Natural killer cell (primary cell): ENCODE measurements around the gene MRPL20. TPM values are rescaled to one million over a fixed set of nuclear protein-coding genes. Genes with fewer than 3 reads are reported as not detected.

Experiments
- ATAC-seq, 3 donors: fragments of 150-1000 bp in 2 of 3; fragments of 200-7000 bp in 1 of 3; cut with Tn5 transposase; 1 replicate in 1 of 3; 2 replicates in 2 of 3; pipeline ENCODE4 v1.10.0; 2021; ENCODE audit warnings: mild to moderate bottlenecking in 2 of 3, moderate library complexity in 2 of 3
- DNase-seq, 2 donors: peaks; one replicate each; pipeline versions ENCODE4 v3.0.0 to v3.0.0-alpha.2; 2013 to 2021; ENCODE audit warnings: mixed read lengths in 1 of 2
- H3K27ac ChIP-seq: one replicate; pipeline ENCODE4 v1.5.1; 2013; ENCODE audit warnings: mild to moderate bottlenecking, low read length
- H3K27me3 ChIP-seq: one replicate; pipeline ENCODE4 v1.6.1; 2013; ENCODE audit warnings: low read length; ENCODE audit not compliant: control insufficient read depth, insufficient read depth
- H3K36me3 ChIP-seq: one replicate; pipeline ENCODE4 v1.6.1; 2013; ENCODE audit warnings: low read length; ENCODE audit not compliant: control insufficient read depth, insufficient read depth
- H3K4me1 ChIP-seq: one replicate; pipeline ENCODE4 v1.6.1; 2013; ENCODE audit warnings: low read length; ENCODE audit not compliant: control insufficient read depth, insufficient read depth
- H3K4me3 ChIP-seq: one replicate; pipeline ENCODE4 v1.5.1; 2013; ENCODE audit warnings: low read length
- H3K9me3 ChIP-seq: one replicate; pipeline ENCODE4 v1.6.1; 2013; ENCODE audit warnings: low read length; ENCODE audit not compliant: control insufficient read depth, insufficient read depth
- H3K27ac Mint-ChIP-seq, 2 donors: one replicate each; pipeline ENCODE4 v1.8.0; 2022; ENCODE audit warnings: mild to moderate bottlenecking in 2 of 2, mixed read lengths in 2 of 2, moderate library complexity in 1 of 2
- H3K27me3 Mint-ChIP-seq, 2 donors: one replicate each; pipeline ENCODE4 v1.8.0; 2022; ENCODE audit warnings: low read depth in 2 of 2, mixed read lengths in 2 of 2
- H3K36me3 Mint-ChIP-seq: one replicate; pipeline ENCODE4 v1.8.0; 2022; ENCODE audit warnings: mixed read lengths
- H3K4me1 Mint-ChIP-seq, 2 donors: one replicate each; pipeline ENCODE4 v1.8.0; 2022; ENCODE audit warnings: mixed read lengths in 2 of 2
- H3K4me3 Mint-ChIP-seq: one replicate; pipeline ENCODE4 v1.8.0; 2022; ENCODE audit warnings: mild to moderate bottlenecking, moderate library complexity, mixed read lengths
- H3K9me3 Mint-ChIP-seq, 2 donors: one replicate each; pipeline ENCODE4 v1.8.0; 2022; ENCODE audit warnings: mixed read lengths in 2 of 2
- WGBS: methylation state at CpG from one replicate; pipeline ENCODE4 v1.1.7; 2013; ENCODE audit warnings: missing lambda C conversion rate; ENCODE audit not compliant: insufficient coverage; 5-methylcytosine and 5-hydroxymethylcytosine counted together
- intact Hi-C: fragments of 100-400 bp; cut with micrococcal nuclease; formaldehyde crosslinking; loops from one replicate; pipeline ENCODE4 v1.14.2; 2022
- total RNA-seq, 4 donors: library from RNA; stranded (reverse); fragments of 120-200 nt in 1 of 4; gene quantifications; one replicate each; pipeline versions ENCODE4 v1.2.3 to v1.2.4, GENCODE V29; 2013 to 2022
- TF ChIP-seq, protein P1 (sequence below): fragments of 200-600 bp; IDR thresholded peaks from one replicate; pipeline ENCODE4 v1.8.0; 2022; ENCODE audit warnings: antibody characterized with exemption

MRPL20 gene
- total RNA-seq, 3 donors from 2014 or later (not counting 1 experiment from before 2014, with no cell fraction given), result 90.9 to 111 (median 92.7) TPM

DNA sequence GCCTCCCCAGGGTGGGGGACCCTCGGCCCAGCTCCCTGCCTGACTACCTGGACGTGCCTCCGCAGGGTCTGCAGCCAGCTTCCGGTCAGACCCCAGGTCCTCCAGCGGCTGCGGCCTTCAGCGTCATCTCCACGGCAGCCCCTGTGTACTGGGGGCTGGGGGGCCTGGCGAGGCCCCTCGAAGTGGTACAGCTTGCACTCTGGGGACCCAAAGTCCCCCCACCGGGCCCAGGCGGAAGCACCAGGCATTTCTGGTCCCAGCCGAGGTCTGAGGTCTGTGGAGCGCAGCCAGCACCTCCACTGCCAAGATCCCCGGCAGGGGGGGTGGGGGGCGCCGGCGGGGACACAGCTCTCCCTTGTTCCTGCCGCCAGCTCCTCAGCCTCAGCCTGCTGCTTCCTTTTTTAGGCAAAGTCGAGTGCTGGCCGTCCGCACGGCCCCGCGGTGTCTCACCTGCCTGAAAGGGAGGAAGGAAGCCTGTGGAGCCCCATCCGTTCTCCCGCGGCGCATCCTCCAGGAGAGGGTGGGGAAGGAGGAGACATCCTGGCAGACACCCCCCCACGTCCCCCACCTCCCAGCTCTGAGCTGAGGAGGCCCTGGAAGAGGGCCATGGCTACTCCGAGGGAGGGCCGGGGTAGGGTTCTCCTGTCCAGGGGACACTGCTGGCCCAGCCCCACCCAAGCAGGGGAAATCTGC lies 27.2 kb upstream of the MRPL20 start:
- no peak for ATAC-seq
- no peak overlapping the region for H3K27ac Mint-ChIP-seq
- H3K9me3 Mint-ChIP-seq, result no peaks in the 10 kb centered on the region
- peaks cover 0 to 14% of the 10 kb centered on the region in 2 donors for H3K27me3 Mint-ChIP-seq
- Histone ChIP-seq H3K27me3 (peaks cover 38% of the 10 kb centered on the region), H3K27ac (no peak overlapping the region), H3K4me1 (peaks cover 21% of the 10 kb centered on the region), H3K36me3 (no peaks in the 10 kb centered on the region), H3K4me3 (no peak overlapping the region), H3K9me3 (no peaks in the 10 kb centered on the region)
- H3K4me1 Mint-ChIP-seq, result peaks cover 0 to 4% of the 10 kb centered on the region in 2 donors
- H3K4me3 Mint-ChIP-seq, result no peak overlapping the region
- H3K36me3 Mint-ChIP-seq, result no peaks in the 10 kb centered on the region
- WGBS, result 7% methylated on average over 31 of the region's 32 CpGs
- intact Hi-C loops, result no loop called here
- no peak for DNase-seq
- TF ChIP-seq, protein P1, sequence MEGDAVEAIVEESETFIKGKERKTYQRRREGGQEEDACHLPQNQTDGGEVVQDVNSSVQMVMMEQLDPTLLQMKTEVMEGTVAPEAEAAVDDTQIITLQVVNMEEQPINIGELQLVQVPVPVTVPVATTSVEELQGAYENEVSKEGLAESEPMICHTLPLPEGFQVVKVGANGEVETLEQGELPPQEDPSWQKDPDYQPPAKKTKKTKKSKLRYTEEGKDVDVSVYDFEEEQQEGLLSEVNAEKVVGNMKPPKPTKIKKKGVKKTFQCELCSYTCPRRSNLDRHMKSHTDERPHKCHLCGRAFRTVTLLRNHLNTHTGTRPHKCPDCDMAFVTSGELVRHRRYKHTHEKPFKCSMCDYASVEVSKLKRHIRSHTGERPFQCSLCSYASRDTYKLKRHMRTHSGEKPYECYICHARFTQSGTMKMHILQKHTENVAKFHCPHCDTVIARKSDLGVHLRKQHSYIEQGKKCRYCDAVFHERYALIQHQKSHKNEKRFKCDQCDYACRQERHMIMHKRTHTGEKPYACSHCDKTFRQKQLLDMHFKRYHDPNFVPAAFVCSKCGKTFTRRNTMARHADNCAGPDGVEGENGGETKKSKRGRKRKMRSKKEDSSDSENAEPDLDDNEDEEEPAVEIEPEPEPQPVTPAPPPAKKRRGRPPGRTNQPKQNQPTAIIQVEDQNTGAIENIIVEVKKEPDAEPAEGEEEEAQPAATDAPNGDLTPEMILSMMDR, result no peak

- peaks cover 38% of the 10 kb centered on the region for H3K27me3 ChIP-seq
- no peaks in the 10 kb centered on the region for H3K9me3 Mint-ChIP-seq
- no peak overlapping the region for H3K27ac ChIP-seq
- peaks cover 0 to 14% of the 10 kb centered on the region in 2 donors for H3K27me3 Mint-ChIP-seq
- H3K27ac Mint-ChIP-seq, result no peak overlapping the region
- H3K36me3 ChIP-seq, result no peaks in the 10 kb centered on the region
- peaks cover 21% of the 10 kb centered on the region for H3K4me1 ChIP-seq
- peaks cover 0 to 4% of the 10 kb centered on the region in 2 donors for H3K4me1 Mint-ChIP-seq
- intact Hi-C loops, result no loop called here
- H3K36me3 Mint-ChIP-seq, result no peaks in the 10 kb centered on the region
- no peak overlapping the region for H3K4me3 ChIP-seq
- no peak overlapping the region for H3K4me3 Mint-ChIP-seq
- H3K9me3 ChIP-seq, result no peaks in the 10 kb centered on the region
- DNase-seq, result no peak
- 13% methylated on average over 12 of the region's 12 CpGs for WGBS
- TF ChIP-seq, protein P1, result no peak
- peak in 1 of 3 donors; percentile 28 for ATAC-seq
Observed at GRCh38 chr1:1433804-1434130, 26.7 kb upstream of the MRPL20 start.

GRCh38 chr1:1432951-1433803 lies 26.1 kb upstream of the MRPL20 start:
- peaks cover 0 to 15% of the 10 kb centered on the region in 2 donors for H3K27me3 Mint-ChIP-seq
- H3K4me1 Mint-ChIP-seq, result peaks cover 0 to 4% of the 10 kb centered on the region in 2 donors
- Histone ChIP-seq H3K9me3 (no peaks in the 10 kb centered on the region), H3K4me3 (no peak overlapping the region), H3K27me3 (peaks cover 39% of the 10 kb centered on the region), H3K36me3 (no peaks in the 10 kb centered on the region), H3K27ac (no peak overlapping the region), H3K4me1 (peaks cover 21% of the 10 kb centered on the region)
- intact Hi-C loops, result no loop called here
- no peaks in the 10 kb centered on the region for H3K36me3 Mint-ChIP-seq
- no peak overlapping the region for H3K4me3 Mint-ChIP-seq
- H3K27ac Mint-ChIP-seq, result no peak overlapping the region
- no peaks in the 10 kb centered on the region for H3K9me3 Mint-ChIP-seq
- no peak for ATAC-seq
- no peak for DNase-seq
- TF ChIP-seq, protein P1, result no peak
- 54% methylated on average over 34 of the region's 34 CpGs for WGBS
